ENCODE measurements around the gene ARHGEF18. TPM values are rescaled to one million over a fixed set of nuclear protein-coding genes. Genes with fewer than 3 reads are reported as not detected.

ARHGEF18 gene
- total and polyA plus RNA-seq, 2 donors (not counting 1 experiment from before 2014, with no cell fraction given): 74.0 to 94.9 TPM

- Mint-ChIP-seq H3K27ac (no peak overlapping the region), H3K4me3 (no peak overlapping the region), H3K27me3 (peaks cover 17% of the 10 kb centered on the region), H3K4me1 (peaks cover 2% of the 10 kb centered on the region), H3K9me3 (ENCODE audit: insufficient read depth) (no peaks in the 10 kb centered on the region)
- Histone ChIP-seq H3K4me2 (replicated peaks; ENCODE audit: low read depth, low read length, poor library complexity, severe bottlenecking) (no peak overlapping the region), H3K27me3 (replicated peaks in 1 of 4; ENCODE audit: control extremely low read depth in 1 of 4, control insufficient read depth in 3 of 4, insufficient read depth in 4 of 4, low read length in 3 of 4) (peaks cover 0 to 9% (median 1%) of the 10 kb centered on the region in 4 experiments), H3K9ac (ENCODE audit: low read length) (no peak overlapping the region), H3K27ac (ENCODE audit: low read length in 2 of 2) (no peak overlapping the region), H3K4me3 (ENCODE audit: control extremely low read depth in 1 of 5, extremely low read depth in 1 of 5, insufficient read depth in 1 of 5, low read depth in 2 of 5, low read length in 4 of 5) (no peak overlapping the region), H3K36me3 (replicated peaks in 1 of 2; ENCODE audit: control extremely low read depth in 1 of 2, control insufficient read depth in 1 of 2, extremely low read depth in 1 of 2, insufficient read depth in 2 of 2, low read length in 1 of 2) (no peaks in the 10 kb centered on the region), H4K20me1 (ENCODE audit: control insufficient read depth, insufficient read depth, low read length, poor library complexity, severe bottlenecking) (no peaks in the 10 kb centered on the region), H2AFZ (ENCODE audit: insufficient read depth, low read depth, low read length, poor library complexity, severe bottlenecking) (no peak overlapping the region), H3K9me3 (ENCODE audit: control extremely low read depth in 1 of 3, control insufficient read depth in 2 of 3, insufficient read depth in 1 of 3, low read length in 2 of 3) (no peaks in the 10 kb centered on the region), H3K79me2 (ENCODE audit: control insufficient read depth, insufficient read depth, low read length) (no peaks in the 10 kb centered on the region), H3K4me1 (ENCODE audit: control insufficient read depth in 2 of 2, insufficient read depth in 2 of 2, low read length in 2 of 2) (no peaks in the 10 kb centered on the region)
- WGBS (ENCODE audit: insufficient coverage): 97% methylated on average over 4 of the region's 5 CpGs
- TF ChIP-seq CTCF (IDR thresholded peaks at IDR 0.05) (no peak), EZH2 (IDR thresholded peaks at IDR 0.05; ENCODE audit: borderline replicate concordance, insufficient read depth, low read depth, low read length, poor library complexity, severe bottlenecking) (no peak)
- ATAC-seq (ENCODE audit: low read depth) (no peak), DNase-seq (no peak)
- ChIA-PET POLR2A (no interaction called here), CTCF (interaction anchor here (0.6 to 1.5 kb wide), 2 partner anchors 97 to 150 kb away, joined by 3 read pairs; no protein-coding TSS in a partner anchor)
- intact Hi-C loops (cut with micrococcal nuclease): no loop called here
Observed at GRCh38 chr19:7301525-7301924, 47.2 kb upstream of the ARHGEF18 start.

GRCh38 chr19:7303470-7303869 lies 45.3 kb upstream of the ARHGEF18 start:
- no peak overlapping the region for H3K27ac Mint-ChIP-seq
- CTCF ChIA-PET: interaction anchor here (0.5 kb wide), 1 partner anchor 74 kb away, joined by 4 read pairs; no protein-coding TSS in a partner anchor

More at GRCh38 chr19:7303470-7303869, 45.3 kb upstream of the ARHGEF18 start:
- Histone ChIP-seq H4K20me1 (ENCODE audit: control insufficient read depth, insufficient read depth, low read length, poor library complexity, severe bottlenecking) (no peaks in the 10 kb centered on the region), H3K9ac (ENCODE audit: low read length) (no peak overlapping the region), H3K79me2 (ENCODE audit: control insufficient read depth, insufficient read depth, low read length) (no peaks in the 10 kb centered on the region), H2AFZ (ENCODE audit: insufficient read depth, low read depth, low read length, poor library complexity, severe bottlenecking) (no peak overlapping the region), H3K27ac (ENCODE audit: low read length in 2 of 2) (no peak overlapping the region), H3K9me3 (ENCODE audit: control extremely low read depth in 1 of 3, control insufficient read depth in 2 of 3, insufficient read depth in 1 of 3, low read length in 2 of 3) (no peaks in the 10 kb centered on the region), H3K4me3 (ENCODE audit: control extremely low read depth in 1 of 5, extremely low read depth in 1 of 5, insufficient read depth in 1 of 5, low read depth in 2 of 5, low read length in 4 of 5) (no peak overlapping the region), H3K36me3 (replicated peaks in 1 of 2; ENCODE audit: control extremely low read depth in 1 of 2, control insufficient read depth in 1 of 2, extremely low read depth in 1 of 2, insufficient read depth in 2 of 2, low read length in 1 of 2) (no peaks in the 10 kb centered on the region), H3K4me1 (ENCODE audit: control insufficient read depth in 2 of 2, insufficient read depth in 2 of 2, low read length in 2 of 2) (no peaks in the 10 kb centered on the region), H3K27me3 (replicated peaks in 1 of 4; ENCODE audit: control extremely low read depth in 1 of 4, control insufficient read depth in 3 of 4, insufficient read depth in 4 of 4, low read length in 3 of 4) (peaks cover 0 to under 1% (median 0%) of the 10 kb centered on the region in 4 experiments), H3K4me2 (replicated peaks; ENCODE audit: low read depth, low read length, poor library complexity, severe bottlenecking) (no peak overlapping the region)
- no peak for ATAC-seq (ENCODE audit: low read depth)
- intact Hi-C loops (cut with micrococcal nuclease): no loop called here
- peaks cover 2% of the 10 kb centered on the region for H3K4me1 Mint-ChIP-seq
- 100% methylated on average over 1 of the region's 4 CpGs for WGBS (ENCODE audit: insufficient coverage)
- POLR2A ChIA-PET: no interaction called here
- no peaks in the 10 kb centered on the region for H3K9me3 Mint-ChIP-seq (ENCODE audit: insufficient read depth)
- no peak overlapping the region for H3K4me3 Mint-ChIP-seq
- DNase-seq: no peak
- TF ChIP-seq CTCF (IDR thresholded peaks at IDR 0.05): no peak
- H3K27me3 Mint-ChIP-seq: peaks cover 8% of the 10 kb centered on the region

All from B cell (primary cell).